Small intestine (tissue), 7 donors: ENCODE data around the gene SWAP70. TPM values are rescaled to one million over a fixed set of nuclear protein-coding genes. Genes with fewer than 3 reads are reported as not detected.

ENCODE experiments used
- DNase-seq, 2 donors: peaks; one replicate each; pipeline versions ENCODE4 v3.0.0 to v3.0.0-alpha.2; 2013
- FAIRE-seq: peaks from 2 replicates; lab custom pipeline; 2012; peaks lifted over from hg19 to GRCh38; lab: Jason Lieb, UNC
- H3K27ac ChIP-seq, 3 donors: one replicate each; pipeline ENCODE4 v1.5.1; 2013; ENCODE audit warnings: low read length in 2 of 3, mild to moderate bottlenecking in 2 of 3, control low read depth in 1 of 3, inconsistent platforms in 1 of 3, low read depth in 1 of 3, moderate library complexity in 1 of 3
- H3K27me3 ChIP-seq, 3 donors: one replicate each; pipeline ENCODE4 v1.6.1; 2013; ENCODE audit warnings: low read length in 3 of 3, inconsistent platforms in 1 of 3; ENCODE audit not compliant: control insufficient read depth in 3 of 3, insufficient read depth in 3 of 3
- H3K36me3 ChIP-seq, 3 donors: one replicate each; pipeline ENCODE4 v1.6.1; 2013; ENCODE audit warnings: low read length in 3 of 3, inconsistent platforms in 1 of 3, low read depth in 1 of 3, mild to moderate bottlenecking in 1 of 3, moderate library complexity in 1 of 3; ENCODE audit not compliant: control insufficient read depth in 3 of 3, insufficient read depth in 2 of 3
- H3K4me1 ChIP-seq, 3 donors: one replicate each; pipeline ENCODE4 v1.6.1; 2013; ENCODE audit warnings: low read length in 2 of 3, inconsistent platforms in 1 of 3, low read depth in 1 of 3, mild to moderate bottlenecking in 1 of 3, moderate library complexity in 1 of 3; ENCODE audit not compliant: control insufficient read depth in 3 of 3, insufficient read depth in 2 of 3
- H3K4me3 ChIP-seq, 3 donors: one replicate each; pipeline ENCODE4 v1.5.1; 2013; ENCODE audit warnings: low read length in 3 of 3, control low read depth in 1 of 3, inconsistent platforms in 1 of 3, low read depth in 1 of 3, mild to moderate bottlenecking in 1 of 3, moderate library complexity in 1 of 3
- H3K9me3 ChIP-seq, 2 donors: one replicate each; pipeline ENCODE4 v1.6.1; 2013; ENCODE audit warnings: low read depth in 1 of 2, low read length in 1 of 2; ENCODE audit not compliant: control insufficient read depth in 2 of 2, insufficient read depth in 1 of 2
- WGBS, 3 donors: extraction: QIAGEN DNeasy Blood & Tissue Kit; methylation state at CpG; one replicate each; pipeline ENCODE4 v1.1.7; 2013; 5-methylcytosine and 5-hydroxymethylcytosine counted together
- polyA plus RNA-seq, 4 donors: library from polyadenylated mRNA; stranded (reverse) in 3 of 4; unstranded in 1 of 4; fragments of 200-250 nt in 3 of 4; fragments of 120-200 nt in 1 of 4; gene quantifications; one replicate each; pipeline versions ENCODE4 v1.2.1 to v1.2.3, GENCODE V29; 2013
- donor health status: healthy with polysubstance abuse.
- donor health status: control.
- donor health status: control.
- donor health status: Bipolar disorder and iron deficiency.
- donor health status: healthy.

Gene SWAP70
- polyA plus RNA-seq, 4 donors = 12.2 to 20.0 (median 12.6) TPM

DNA sequence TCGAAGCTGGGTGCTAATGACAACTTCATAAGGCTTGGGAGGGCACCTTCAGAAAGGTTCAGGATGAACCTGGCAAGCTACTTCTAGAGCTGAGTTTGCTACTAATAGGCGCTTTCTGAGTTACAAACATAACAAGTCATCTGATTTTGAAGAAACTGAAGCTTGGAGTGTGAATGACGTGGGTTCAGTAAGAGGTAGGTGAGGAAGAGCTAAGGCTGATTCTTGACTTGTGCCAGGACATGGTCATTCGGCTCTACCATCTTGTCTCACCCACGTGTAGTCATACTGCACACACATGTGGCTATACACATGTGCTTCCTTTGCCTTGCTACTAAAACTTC lies 56.4 kb downstream of the SWAP70 start:
- peak overlapping the region in 2 of 3 donors; percentile 27 to 64 for H3K27ac ChIP-seq
- peaks cover 0 to 12% (median 0%) of the 10 kb centered on the region in 3 donors for H3K4me1 ChIP-seq
- FAIRE-seq (no peak), DNase-seq (no peak)
- H3K27me3 ChIP-seq = no peaks in the 10 kb centered on the region
- 64 to 81% (median 79%) methylated on average over 5 of the region's 5 CpGs for WGBS, 3 donors
- no peak overlapping the region for H3K4me3 ChIP-seq
- peaks cover 0 to 6% of the 10 kb centered on the region in 2 donors for H3K9me3 ChIP-seq
- H3K36me3 ChIP-seq = peaks cover 0 to 9% (median 0%) of the 10 kb centered on the region in 3 donors

DNA sequence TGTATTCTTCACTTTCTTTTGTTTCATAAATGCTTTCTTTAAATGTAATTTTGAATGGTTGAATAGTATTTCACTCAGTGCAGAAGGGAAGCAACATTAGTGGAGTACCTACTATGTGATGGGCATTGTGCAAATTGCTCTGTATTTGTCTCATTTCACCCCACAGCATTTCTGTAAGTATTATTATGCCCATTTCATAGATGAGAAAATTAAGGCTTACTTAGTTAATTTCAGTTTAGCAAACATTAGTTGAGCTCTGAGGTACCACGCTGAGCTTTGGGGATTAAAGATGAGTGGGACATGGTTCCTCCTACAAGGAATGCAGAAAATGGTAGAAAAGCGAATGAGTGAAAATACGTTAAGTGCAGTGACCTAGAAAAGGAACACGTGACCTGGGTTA lies 58.1 kb downstream of the SWAP70 start:
- Histone ChIP-seq H3K36me3 (peaks cover 0 to 7% (median 3%) of the 10 kb centered on the region in 3 donors), H3K4me3 (no peak overlapping the region), H3K4me1 (peaks cover 0 to 16% (median 0%) of the 10 kb centered on the region in 3 donors), H3K9me3 (no peaks in the 10 kb centered on the region), H3K27ac (no peak overlapping the region), H3K27me3 (no peaks in the 10 kb centered on the region)
- FAIRE-seq (no peak), DNase-seq (no peak)
- 95 to 97% (median 97%) methylated on average over 4 of the region's 4 CpGs for WGBS, 3 donors

DNA sequence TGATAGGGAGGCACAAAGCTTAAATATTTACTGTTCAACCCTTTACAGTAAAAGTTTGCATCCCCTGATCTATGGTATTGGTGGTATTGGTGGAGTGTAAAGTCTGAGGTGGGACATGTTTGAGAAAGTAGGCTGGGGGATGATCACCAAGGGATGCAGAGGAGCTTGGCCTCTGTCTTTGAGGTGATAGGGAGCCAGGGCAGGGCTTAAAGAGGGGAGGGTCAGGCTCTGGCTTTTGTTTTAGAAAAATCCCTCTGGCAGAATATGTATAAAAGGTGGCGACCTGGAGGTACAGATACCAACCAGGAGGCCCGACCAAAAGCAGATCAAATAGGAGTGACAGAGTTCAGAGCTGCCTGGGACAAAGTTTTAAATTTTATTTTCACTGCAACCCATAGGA lies 59.0 kb downstream of the SWAP70 start:
- H3K4me3 ChIP-seq = no peak overlapping the region
- H3K27me3 ChIP-seq = no peaks in the 10 kb centered on the region
- FAIRE-seq (no peak), DNase-seq (no peak)
- no peak overlapping the region for H3K27ac ChIP-seq
- H3K9me3 ChIP-seq = no peaks in the 10 kb centered on the region
- peaks cover 0 to 9% (median 3%) of the 10 kb centered on the region in 3 donors for H3K36me3 ChIP-seq
- WGBS, 3 donors = 81 to 98% (median 90%) methylated on average over 2 of the region's 2 CpGs
- H3K4me1 ChIP-seq = peaks cover 0 to 8% (median 0%) of the 10 kb centered on the region in 3 donors

DNA sequence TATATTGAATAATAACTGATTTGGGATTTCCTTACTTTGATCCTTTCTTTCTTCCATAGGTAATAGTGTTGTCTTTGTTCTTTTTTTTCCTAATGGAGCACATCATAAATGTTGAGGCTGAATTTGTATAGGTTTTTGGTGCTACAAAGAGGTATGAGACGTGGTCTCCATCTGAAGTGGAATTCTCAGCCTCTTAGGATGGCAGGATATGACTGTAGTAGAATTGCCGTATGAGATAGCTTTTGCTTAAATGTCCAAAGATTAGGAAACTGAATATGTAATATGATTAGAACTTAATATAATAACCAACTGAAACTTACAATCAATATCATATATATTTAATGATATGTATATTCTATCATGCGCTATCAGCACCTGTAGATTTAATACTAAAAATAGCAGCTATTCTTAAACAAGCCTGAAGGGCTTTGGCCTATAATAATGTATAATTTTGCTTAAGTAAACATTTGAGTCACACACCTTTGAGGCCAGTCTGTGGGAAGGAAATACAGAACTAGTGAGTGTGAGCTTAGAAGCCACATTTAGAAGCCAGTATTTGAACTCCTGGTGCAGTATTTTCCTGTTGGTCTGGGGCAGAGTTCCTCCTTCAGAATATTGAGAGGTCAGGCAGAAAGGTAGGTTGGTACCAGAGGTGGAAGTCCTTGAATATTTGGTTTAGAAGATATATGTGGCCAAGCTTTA lies 62.6 kb downstream of the SWAP70 start:
- 26 to 48% (median 47%) methylated on average over 3 of the region's 3 CpGs for WGBS, 3 donors
- peaks cover 0 to 4% (median 0%) of the 10 kb centered on the region in 3 donors for H3K4me1 ChIP-seq
- no peak overlapping the region for H3K4me3 ChIP-seq
- no peaks in the 10 kb centered on the region for H3K27me3 ChIP-seq
- no peak overlapping the region for H3K27ac ChIP-seq
- H3K36me3 ChIP-seq = peaks cover 3 to 15% (median 4%) of the 10 kb centered on the region in 3 donors
- H3K9me3 ChIP-seq = no peaks in the 10 kb centered on the region
- FAIRE-seq (peak; percentile 36), DNase-seq (peak in 1 of 2 donors; percentile 39)

DNA sequence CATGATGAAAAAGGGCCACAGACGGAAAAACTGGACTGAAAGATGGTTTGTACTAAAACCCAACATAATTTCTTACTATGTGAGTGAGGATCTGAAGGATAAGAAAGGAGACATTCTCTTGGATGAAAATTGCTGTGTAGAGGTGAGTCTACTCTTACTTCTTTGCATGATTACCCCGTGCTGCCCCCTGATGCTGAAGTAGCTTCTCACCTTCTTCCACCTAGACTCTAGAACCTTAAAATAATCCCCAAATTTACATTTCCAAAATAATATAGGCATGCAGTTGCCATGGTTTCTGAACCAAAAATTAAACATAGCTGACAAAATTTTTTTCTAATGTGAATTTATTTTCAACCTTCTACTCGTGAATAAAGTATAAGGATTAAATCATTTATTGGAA lies 64.2 kb downstream of the SWAP70 start:
- H3K4me1 ChIP-seq = peaks cover 0 to 4% (median 0%) of the 10 kb centered on the region in 3 donors
- no peak for DNase-seq
- H3K27me3 ChIP-seq = no peaks in the 10 kb centered on the region
- WGBS, 3 donors = 87 to 91% (median 88%) methylated on average over 3 of the region's 3 CpGs
- H3K4me3 ChIP-seq = no peak overlapping the region
- no peaks in the 10 kb centered on the region for H3K9me3 ChIP-seq
- no peak overlapping the region for H3K27ac ChIP-seq
- no peak for FAIRE-seq
- H3K36me3 ChIP-seq = peaks cover 4 to 19% (median 7%) of the 10 kb centered on the region in 3 donors

DNA sequence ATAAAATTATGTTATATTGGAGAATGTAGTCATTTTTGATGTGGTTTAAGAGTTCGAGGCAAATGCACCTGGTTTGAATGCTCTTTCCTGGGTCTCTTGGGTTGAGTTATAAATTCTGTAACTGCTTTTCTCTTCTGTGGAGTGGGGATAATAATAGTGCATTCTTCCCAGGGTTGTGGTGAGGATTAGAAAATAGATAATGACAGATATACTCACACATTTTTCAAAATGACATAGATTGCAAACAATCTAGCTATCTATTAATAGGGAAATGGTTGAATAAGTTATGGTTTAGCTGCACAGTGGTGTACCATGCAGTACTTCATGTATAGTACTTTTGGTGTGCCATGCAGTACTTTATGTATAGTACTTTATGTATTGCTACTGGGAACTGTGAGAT lies 67.4 kb downstream of the SWAP70 start:
- DNase-seq = no peak
- FAIRE-seq = no peak
- H3K27me3 ChIP-seq = no peaks in the 10 kb centered on the region
- peaks cover 0 to 6% of the 10 kb centered on the region in 2 donors for H3K9me3 ChIP-seq
- H3K36me3 ChIP-seq = peaks cover 4 to 17% (median 5%) of the 10 kb centered on the region in 3 donors
- H3K27ac ChIP-seq = no peak overlapping the region
- WGBS, 3 donors = 68 to 89% (median 81%) methylated on average over 1 of the region's 1 CpG
- H3K4me3 ChIP-seq = no peak overlapping the region
- peaks cover 0 to 4% (median 0%) of the 10 kb centered on the region in 3 donors for H3K4me1 ChIP-seq

DNA sequence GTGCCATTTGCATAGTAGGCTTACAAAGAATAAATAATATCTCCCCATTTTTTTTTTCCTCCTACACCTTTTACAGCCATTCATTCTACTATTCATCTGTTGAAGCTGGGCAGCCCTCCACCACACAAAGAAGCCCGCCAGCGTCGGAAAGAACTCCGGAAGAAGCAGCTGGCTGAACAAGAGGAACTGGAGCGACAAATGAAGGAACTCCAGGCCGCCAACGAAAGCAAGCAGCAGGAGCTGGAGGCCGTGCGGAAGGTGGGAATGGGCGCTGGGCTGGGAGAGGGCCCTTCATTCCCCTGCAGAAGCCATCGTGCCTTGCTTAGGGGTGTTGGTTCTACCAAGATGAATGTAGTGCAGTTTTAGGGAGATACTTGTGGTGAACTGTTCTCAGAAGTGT lies 68.6 kb downstream of the SWAP70 start:
- Histone ChIP-seq H3K27me3 (no peaks in the 10 kb centered on the region), H3K4me3 (no peak overlapping the region), H3K9me3 (peaks cover 0 to 8% of the 10 kb centered on the region in 2 donors), H3K36me3 (peaks cover 4 to 23% (median 5%) of the 10 kb centered on the region in 3 donors), H3K4me1 (no peaks in the 10 kb centered on the region), H3K27ac (no peak overlapping the region)
- 83 to 86% (median 86%) methylated on average over 11 of the region's 11 CpGs for WGBS, 3 donors
- DNase-seq (no peak), FAIRE-seq (no peak)

DNA sequence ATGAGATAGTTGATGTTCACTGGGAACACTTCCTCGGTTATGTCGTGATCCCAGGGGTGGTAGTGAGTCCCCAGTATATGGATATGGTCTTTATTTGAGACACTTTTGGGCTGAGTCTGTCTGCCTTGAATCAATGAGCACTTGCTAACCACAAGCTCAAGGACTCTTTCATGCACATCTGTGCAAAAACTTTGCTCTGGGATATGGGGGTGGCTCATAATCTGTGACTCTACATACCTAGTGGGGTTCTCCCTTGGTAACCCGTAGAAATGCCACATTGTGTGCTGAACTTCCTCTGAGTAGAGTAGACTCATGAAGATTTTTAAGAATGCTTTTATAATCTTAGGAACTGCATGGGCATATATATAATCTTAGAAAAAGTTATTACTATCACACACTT lies 69.3 kb downstream of the SWAP70 start:
- 90 to 97% (median 92%) methylated on average over 3 of the region's 3 CpGs for WGBS, 3 donors
- Histone ChIP-seq H3K36me3 (peaks cover 4 to 25% (median 5%) of the 10 kb centered on the region in 3 donors), H3K27me3 (no peaks in the 10 kb centered on the region), H3K4me1 (no peaks in the 10 kb centered on the region), H3K27ac (no peak overlapping the region), H3K9me3 (peaks cover 0 to 8% of the 10 kb centered on the region in 2 donors), H3K4me3 (no peak overlapping the region)
- DNase-seq (no peak), FAIRE-seq (no peak)
